ENCODE measurements around the gene CBL.

The CBL gene

GRCh38 chr11:119202554-119202953 is 3.6 kb upstream of the CBL start:
- no peak overlapping the region for H3K4me3 ChIP-seq
- TF ChIP-seq CTCF (IDR thresholded peaks at IDR 0.05) = no peak
- H3K27ac ChIP-seq = no peak overlapping the region
- DNase-seq (ENCODE audit: low spot score) = no peak

- no peak for DNase-seq (ENCODE audit: low spot score)
- no peak overlapping the region for H3K4me3 ChIP-seq
- TF ChIP-seq CTCF (IDR thresholded peaks at IDR 0.05) = no peak
- no peak overlapping the region for H3K27ac ChIP-seq
Observed at GRCh38 chr11:119204066-119204465, 2.1 kb upstream of the CBL start.

GRCh38 chr11:119205080-119205479 is 1.1 kb upstream of the CBL start:
- Histone ChIP-seq H3K4me3 (peak overlapping the region; percentile 97), H3K27ac (peak overlapping the region; percentile 87 to 93)
- TF ChIP-seq CTCF (IDR thresholded peaks at IDR 0.05) = no peak
- DNase-seq (ENCODE audit: low spot score) = no peak

GRCh38 chr11:119206511-119207414 is 624 bp downstream of the CBL start:
- peak; percentile 82 for DNase-seq (ENCODE audit: low spot score)

GRCh38 chr11:119207415-119207960 is 1.3 kb downstream of the CBL start:
- Histone ChIP-seq H3K27ac (peak overlapping the region in 1 of 2 donors; percentile 87), H3K4me3 (peak overlapping the region; percentile 97)
- DNase-seq (ENCODE audit: low spot score) = no peak
- TF ChIP-seq CTCF (IDR thresholded peaks at IDR 0.05) = no peak

More at GRCh38 chr11:119206511-119207414, 624 bp downstream of the CBL start:
- H3K27ac ChIP-seq = peak overlapping the region; percentile 87 to 93
- peak overlapping the region; percentile 97 for H3K4me3 ChIP-seq
- no peak for TF ChIP-seq CTCF (IDR thresholded peaks at IDR 0.05)

GRCh38 chr11:119209186-119209585 is 3.0 kb downstream of the CBL start:
- TF ChIP-seq CTCF (IDR thresholded peaks at IDR 0.05) = no peak
- no peak overlapping the region for H3K27ac ChIP-seq
- no peak for DNase-seq (ENCODE audit: low spot score)
- H3K4me3 ChIP-seq = no peak overlapping the region

- H3K4me3 ChIP-seq = no peak overlapping the region
- DNase-seq (ENCODE audit: low spot score) = no peak
- H3K27ac ChIP-seq = no peak overlapping the region
- TF ChIP-seq CTCF (IDR thresholded peaks at IDR 0.05) = no peak
Observed at GRCh38 chr11:119210050-119210449, 3.9 kb downstream of the CBL start.

Measured in coronary artery (tissue), 2 donors.